CMK (cell line): ENCODE measurements around the gene ZSWIM8.
"Not testable (repeated sequence)": the region's sequence is repeated elsewhere in the genome, so short reads cannot be mapped to it uniquely, and the experiment has no call there.

Source experiments
- DNase-seq: peaks from one replicate; pipeline ENCODE4 v3.0.0-alpha.2; 2010; ENCODE audit warnings: low read depth

The ZSWIM8 gene

DNA sequence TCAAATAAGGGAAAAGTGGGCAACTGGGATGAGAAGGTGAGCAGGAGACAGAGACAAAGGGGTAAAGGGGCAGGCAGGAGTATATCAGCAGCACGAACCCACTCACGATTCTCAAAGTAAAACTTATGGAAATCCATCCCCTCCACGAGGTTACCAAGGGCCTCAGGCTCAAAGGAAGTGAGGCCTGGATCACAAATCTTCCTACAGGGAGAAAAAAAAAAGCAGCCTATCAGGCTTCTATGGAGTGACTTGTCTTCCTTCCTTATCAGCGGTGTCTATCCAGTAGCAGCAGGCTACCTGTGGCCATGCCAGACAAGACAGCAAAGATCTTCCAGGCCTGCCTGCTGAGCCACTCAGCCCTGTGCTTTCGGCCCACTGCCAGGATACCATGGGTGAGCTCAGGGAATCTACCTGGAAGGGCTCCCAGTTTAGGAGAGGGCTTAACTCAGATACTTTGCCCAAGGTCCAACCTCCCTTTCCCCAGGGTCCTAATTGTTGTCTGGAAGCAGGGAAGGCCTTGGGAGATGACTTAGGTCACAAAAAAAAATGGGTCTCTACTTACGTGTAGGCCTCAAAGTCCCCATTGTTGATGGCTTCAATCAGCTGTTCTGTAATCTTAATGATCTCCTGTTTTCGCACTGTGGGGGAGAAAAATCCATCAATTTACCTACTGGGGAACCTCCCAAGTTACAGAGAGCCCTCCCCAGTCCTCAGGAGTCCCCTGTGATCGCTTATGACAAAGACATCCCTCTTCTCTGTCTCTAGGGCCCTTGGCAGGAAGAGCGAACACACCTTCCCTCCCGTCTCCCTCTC is 31.7 kb downstream of the ZSWIM8 start:
- DNase-seq, result no peak

DNA sequence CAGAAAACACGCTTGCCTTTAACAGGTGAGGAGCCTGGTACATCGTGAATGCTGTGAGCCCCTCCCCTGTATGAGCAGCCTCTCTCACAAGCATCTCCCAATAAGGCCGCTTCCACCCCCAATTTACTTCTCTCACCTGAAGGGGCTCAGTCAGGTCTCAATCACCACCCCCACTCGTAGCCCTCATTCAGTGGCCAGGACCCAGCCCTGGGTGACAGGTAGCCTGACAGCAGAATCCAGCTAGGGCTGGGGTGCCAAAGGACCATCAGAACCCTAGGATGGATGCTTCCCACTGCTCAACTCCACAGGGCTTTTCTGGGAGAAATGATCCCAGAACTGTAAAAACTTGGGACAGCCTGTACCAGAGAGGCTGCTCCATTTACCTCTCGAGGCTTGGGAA is 32.4 kb downstream of the ZSWIM8 start:
- no peak for DNase-seq

GRCh38 chr10:73818402-73818801 is 33.0 kb downstream of the ZSWIM8 start:
- DNase-seq, result no peak

GRCh38 chr10:73819081-73819480 is 33.7 kb downstream of the ZSWIM8 start:
- DNase-seq, result no peak

- no peak for DNase-seq
Observed at GRCh38 chr10:73819513-73820093, 34.2 kb downstream of the ZSWIM8 start.

GRCh38 chr10:73823391-73823790 is 38.0 kb downstream of the ZSWIM8 start:
- DNase-seq, result no peak

DNA sequence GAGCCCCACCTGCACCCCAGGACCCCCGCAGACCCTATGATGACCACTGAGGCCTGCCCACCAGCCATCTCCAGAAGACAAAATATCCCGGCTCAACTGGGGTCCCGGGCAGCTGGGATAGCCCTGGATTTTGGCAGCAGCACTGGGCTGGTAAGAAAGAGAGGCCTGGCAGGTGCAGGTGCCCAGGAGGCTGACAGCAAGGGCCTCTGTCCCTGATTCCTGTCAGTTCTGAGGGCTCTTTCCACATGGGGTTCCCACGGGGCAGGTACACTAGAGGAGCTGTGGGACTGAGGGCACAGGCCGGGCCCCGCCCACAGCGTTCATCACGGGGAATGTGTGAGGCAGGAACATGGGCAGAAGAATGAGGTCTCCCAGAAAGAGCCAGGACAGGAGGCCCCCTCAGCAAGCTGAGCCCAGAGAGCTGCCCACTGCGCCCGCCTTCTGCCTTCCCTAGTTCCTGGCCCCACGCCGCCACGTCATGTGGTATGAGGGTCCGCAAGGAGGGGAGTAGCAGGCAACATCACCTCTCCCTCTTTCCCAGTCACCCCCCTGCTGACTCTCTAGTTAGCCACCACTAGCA is 38.8 kb downstream of the ZSWIM8 start:
- no peak for DNase-seq

DNA sequence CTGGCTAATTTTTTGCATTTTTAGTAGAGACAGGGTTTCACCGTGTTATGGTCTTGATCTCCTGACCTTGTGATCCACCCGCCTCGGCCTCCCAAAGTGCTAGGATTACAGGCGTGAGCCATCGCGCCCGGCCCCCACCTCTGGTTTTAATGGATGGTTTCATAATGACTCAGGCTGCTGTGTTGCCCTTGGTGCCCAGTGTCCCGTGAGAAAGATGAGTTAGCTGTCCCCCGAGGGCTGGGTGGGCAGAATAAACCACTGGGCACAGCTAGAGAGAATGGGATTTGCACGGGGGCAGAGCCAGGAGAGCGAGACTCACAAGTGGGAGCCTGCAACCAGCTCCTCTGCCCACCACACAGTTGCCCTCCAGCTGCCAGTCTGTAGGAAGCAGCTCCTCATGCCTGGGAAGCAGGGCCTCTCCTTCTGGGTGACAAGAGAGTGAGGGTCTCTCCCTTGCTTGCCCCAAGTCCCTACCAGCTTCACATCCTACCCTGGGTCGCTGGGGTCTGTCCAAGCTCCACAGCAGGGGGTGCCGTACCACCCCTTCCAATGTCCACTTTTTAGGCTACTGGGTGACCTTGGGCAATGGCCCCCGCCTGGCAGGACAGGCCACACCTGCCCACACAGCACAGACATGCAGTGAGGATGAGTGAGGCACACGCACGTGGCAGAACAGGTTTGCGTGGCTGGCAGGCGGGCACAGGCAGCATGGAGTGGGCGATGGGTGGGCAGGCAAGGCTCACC is 42.1 kb downstream of the ZSWIM8 start:
- no peak for DNase-seq

DNA sequence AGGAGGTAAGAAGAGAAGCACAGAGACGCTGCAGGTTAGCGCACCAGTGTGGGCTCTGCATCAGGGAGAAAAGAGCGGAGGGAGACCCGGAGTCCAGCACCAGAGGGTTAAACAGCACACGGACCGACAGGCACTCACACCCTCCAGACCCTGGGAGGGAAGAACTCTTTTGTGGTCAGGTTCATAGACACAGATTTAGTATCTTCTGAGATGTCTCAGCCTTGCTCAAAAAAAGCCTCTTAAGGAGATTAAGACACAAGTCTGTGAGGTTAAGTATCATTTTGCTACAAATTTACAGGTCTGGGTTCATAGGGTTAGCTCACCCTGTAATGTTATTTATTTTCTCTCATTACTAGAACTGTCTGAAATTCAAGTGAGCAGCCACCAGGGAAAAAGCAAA is 42.8 kb downstream of the ZSWIM8 start:
- DNase-seq, result no peak

- DNase-seq, result not testable (repeated sequence)
Observed at GRCh38 chr10:73829090-73829489, 43.7 kb downstream of the ZSWIM8 start.

DNA sequence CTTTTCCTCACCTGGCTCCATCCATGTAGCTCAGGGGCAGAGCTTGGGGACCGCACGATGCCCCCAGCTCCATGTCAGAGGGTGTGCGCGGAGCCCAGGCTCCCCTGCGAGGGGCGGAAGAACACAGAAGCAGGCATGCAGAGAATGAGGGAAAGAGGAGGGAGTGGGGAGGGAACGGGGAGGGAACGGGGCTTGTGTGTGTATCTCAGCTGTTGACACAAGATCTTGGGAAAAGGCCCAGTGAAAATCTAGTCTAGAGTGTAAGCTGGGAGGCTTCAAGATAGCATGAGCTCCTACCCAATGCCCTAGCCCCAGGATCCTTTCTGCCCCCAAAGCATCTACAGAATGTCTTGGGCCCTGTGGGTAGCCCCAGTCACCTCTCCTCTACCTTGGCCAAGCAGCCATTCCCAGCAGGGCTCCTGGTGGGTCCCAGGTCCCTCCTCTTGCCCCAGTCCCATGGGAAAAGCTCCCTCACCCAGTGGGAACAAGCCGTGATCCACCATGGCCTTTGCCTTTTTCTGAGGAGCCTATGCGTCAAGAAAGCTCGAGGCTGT is 51.1 kb downstream of the ZSWIM8 start:
- DNase-seq, result no peak

DNA sequence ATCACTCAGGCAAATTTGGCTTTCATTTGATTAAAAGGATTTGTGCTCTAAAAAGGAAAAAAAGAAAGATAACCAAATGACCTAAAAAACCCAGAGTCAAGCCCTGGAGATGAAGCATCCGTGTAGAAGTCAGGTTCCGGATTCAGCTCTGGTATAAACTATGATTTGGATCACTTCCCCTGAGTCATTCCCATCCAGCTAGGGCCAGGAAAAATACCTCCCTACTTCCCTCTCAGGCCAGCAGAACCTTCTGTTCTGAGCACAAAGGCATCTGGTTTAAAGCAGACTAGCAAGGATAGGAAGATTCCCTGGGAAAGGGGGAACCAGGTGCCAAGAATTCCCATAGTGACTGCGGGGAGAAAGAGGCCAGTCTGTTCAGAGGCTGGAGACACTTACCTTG is 51.7 kb downstream of the ZSWIM8 start:
- no peak for DNase-seq

DNA sequence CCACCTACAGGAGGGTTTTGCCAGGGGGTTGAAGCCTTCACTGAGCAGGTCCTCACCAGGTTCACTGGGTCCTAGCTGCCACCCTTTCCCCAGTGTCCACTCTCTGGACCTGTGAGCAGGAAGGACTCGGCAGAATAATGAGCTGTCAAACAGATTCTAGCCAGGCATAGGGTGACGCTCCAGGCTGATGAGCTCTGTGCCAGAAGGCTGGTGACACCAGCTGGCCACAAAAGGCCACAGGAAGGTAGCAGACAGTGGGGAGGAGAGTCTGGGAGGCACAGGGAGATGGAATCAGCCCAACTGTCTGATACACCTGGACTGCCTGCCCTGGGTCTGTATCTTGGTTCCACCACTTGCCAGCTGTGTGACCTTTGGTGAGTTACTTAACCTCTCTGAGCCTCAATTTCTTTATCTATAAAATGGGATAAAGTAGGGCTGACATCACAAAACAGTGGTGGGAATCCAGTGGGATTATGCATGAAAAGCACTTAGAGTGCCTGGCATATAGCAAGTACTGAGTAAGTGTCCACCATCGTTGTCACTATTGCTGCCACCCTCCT is 52.7 kb downstream of the ZSWIM8 start:
- DNase-seq, result no peak

GRCh38 chr10:73838827-73839226 is 53.4 kb downstream of the ZSWIM8 start:
- no peak for DNase-seq

- no peak for DNase-seq
Observed at GRCh38 chr10:73839276-73839966, 54.0 kb downstream of the ZSWIM8 start.

- DNase-seq, result no peak
Observed at GRCh38 chr10:73840056-73840402, 54.6 kb downstream of the ZSWIM8 start.

DNA sequence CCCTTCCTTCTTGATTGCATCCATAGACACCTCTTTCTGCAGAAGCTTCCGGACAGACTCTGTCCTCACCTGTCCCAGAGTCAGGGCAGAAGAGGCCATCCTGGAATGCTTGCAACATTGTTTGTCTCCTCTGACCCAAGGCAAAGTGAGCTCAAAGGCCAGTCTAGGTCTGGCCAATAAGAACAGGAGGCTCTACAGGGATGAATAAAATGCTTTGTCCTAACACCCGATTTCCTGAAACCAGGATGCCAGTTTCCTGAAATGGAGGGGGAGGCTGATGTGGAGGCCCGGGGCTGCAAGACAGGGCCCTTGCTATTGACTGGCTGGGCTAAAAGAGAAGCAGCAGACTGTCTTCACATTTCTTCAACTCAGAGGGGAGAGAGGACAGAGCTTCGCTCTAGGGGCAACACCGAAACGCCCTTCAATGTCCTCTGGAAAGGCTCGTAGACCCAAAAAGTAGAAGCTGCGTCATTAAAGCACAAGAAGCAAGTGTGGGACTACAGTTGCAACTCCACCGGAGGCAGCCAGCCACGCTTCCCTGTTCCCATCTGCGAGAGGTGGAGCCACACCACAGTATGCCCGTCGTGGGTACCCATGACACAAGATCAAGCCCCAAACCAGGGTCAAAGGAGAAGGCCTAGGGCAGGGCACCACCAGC is 55.1 kb downstream of the ZSWIM8 start:
- no peak for DNase-seq

DNA sequence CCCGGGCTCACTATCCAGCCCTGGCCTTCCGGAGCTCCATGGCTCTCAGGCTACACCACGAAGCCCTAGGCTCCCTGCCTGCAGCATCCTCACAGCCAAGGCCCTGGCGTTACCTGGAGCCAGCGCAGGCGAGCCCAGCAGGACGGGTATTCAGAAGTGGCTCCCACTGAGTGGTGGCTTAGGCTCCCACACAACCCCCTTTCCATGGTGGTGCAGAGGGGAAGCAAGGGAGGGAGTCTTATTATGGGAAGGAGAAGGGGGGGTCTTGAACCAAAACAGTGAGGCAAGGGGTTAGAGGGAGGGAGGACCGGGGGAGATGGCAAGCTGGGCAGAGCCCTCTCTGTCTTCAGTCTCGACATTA is 55.6 kb downstream of the ZSWIM8 start:
- no peak for DNase-seq

DNA sequence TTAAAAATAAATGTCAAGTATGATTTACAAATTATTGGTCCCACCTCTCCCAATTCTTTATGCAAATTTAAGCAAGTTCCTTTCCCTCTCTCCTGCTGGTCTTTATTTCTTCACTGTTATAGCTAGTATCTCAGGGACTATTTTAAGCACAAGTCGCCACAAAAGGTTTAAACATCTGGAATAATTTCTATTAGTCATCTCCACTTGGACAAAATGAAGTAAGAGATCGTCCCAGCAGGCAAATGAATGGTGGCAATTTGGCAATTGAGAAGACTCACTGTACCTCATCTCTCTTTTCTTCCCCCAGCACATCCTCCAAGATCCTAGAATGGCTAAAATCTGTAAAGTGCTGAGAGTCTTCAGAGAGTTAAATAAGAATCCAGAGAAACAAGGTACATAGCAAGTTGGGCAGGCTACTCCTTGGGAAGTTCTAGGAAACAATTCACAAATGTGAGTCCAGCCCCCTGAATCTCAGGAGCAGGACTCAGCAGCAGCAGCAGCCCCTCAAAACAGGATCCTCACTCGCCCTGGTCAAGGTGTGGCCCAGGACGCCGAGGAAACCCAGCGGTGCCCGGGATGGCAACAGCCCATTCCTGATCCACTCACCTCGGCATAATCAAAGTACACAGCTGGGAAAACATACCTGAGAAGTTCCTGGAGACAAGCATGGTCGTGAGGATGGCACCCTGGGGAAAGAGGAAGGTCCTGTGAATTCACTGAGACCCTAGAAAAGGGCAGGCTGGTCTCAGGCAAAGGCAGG is 56.3 kb downstream of the ZSWIM8 start:
- DNase-seq, result no peak

- DNase-seq, result no peak
Observed at GRCh38 chr10:73842349-73842748, 56.9 kb downstream of the ZSWIM8 start.
